Neural cell (in vitro differentiated cells): ENCODE measurements around the gene KIF18B. TPM values are rescaled to one million over a fixed set of nuclear protein-coding genes. Genes with fewer than 3 reads are reported as not detected.

ENCODE experiments used
- H2AFZ ChIP-seq: fragments of 200-600, 300-800 bp; sonication (generic), shearing (Covaris generic); 2 replicates; pipeline ENCODE4 v1.6.0; 2014; ENCODE audit warnings: low read depth, mild to moderate bottlenecking, antibody characterized with exemption, low read length, moderate library complexity
- H3F3A ChIP-seq: fragments of 200-600 bp; shearing (Covaris generic); 2 replicates; pipeline ENCODE4 v1.6.1; 2016; ENCODE audit warnings: mild to moderate bottlenecking, moderate library complexity, mixed read lengths, antibody characterized with exemption, low read length; ENCODE audit not compliant: insufficient read depth, poor library complexity, severe bottlenecking
- H3K27ac ChIP-seq: fragments of 200-600, 300-800 bp; sonication (generic), shearing (Covaris generic); 2 replicates; pipeline ENCODE4 v1.5.1; 2014; ENCODE audit warnings: mild to moderate bottlenecking, low read length, moderate library complexity
- H3K27me3 ChIP-seq: fragments of 300-800, 200-600 bp; sonication (generic), shearing (Covaris generic); 2 replicates; pipeline ENCODE4 v1.6.0; 2014; ENCODE audit warnings: mild to moderate bottlenecking, low read depth, low read length, moderate library complexity; ENCODE audit not compliant: insufficient read depth
- H3K36me3 ChIP-seq: fragments of 300-800, 200-600 bp; sonication (generic), shearing (Covaris generic); 2 replicates; pipeline ENCODE4 v1.5.1; 2014; ENCODE audit warnings: mild to moderate bottlenecking, antibody characterized with exemption, low read length, moderate library complexity; ENCODE audit not compliant: insufficient read depth
- H3K4me2 ChIP-seq: fragments of 300-800, 200-600 bp; sonication (generic), shearing (Covaris generic); 2 replicates; pipeline ENCODE4 v1.6.0; 2014; ENCODE audit warnings: mild to moderate bottlenecking, low read length
- H3K4me3 ChIP-seq: fragments of 300-800, 200-600 bp; sonication (generic), shearing (Covaris generic); 2 replicates; pipeline ENCODE4 v1.5.1; 2014; ENCODE audit warnings: mild to moderate bottlenecking, low read length, moderate library complexity
- H3K79me2 ChIP-seq: fragments of 200-600 bp; shearing (Covaris generic); replicated peaks from 2 replicates; pipeline ENCODE4 v1.6.0; 2014; ENCODE audit warnings: mild to moderate bottlenecking, low read length, moderate library complexity; ENCODE audit not compliant: insufficient read depth
- H3K9ac ChIP-seq: fragments of 300-800, 200-600 bp; sonication (generic), shearing (Covaris generic); 2 replicates; pipeline ENCODE4 v1.6.1; 2016; ENCODE audit warnings: mild to moderate bottlenecking, low read length, mixed read lengths
- H3K9me2 ChIP-seq: fragments of 200-600 bp; shearing (Covaris generic); 2 replicates; pipeline ENCODE4 v1.6.1; 2016; ENCODE audit warnings: mild to moderate bottlenecking, low read length, mixed read lengths; ENCODE audit not compliant: insufficient read depth
- H3K9me3 ChIP-seq: fragments of 200-600, 300-800 bp; sonication (generic), shearing (Covaris generic); 2 replicates; pipeline ENCODE4 v1.6.1; 2016; ENCODE audit warnings: mild to moderate bottlenecking, mixed run types, low read length, moderate library complexity, mixed read lengths
- H4K20me1 ChIP-seq: fragments of 200-600 bp; shearing (Covaris generic); 2 replicates; pipeline ENCODE4 v1.6.1; 2016; ENCODE audit warnings: mild to moderate bottlenecking, mixed run types; ENCODE audit not compliant: insufficient read depth
- EP300 ChIP-seq: fragments of 450-650 bp; conservative IDR thresholded peaks from 2 replicates; pipeline ENCODE4 v1.6.1; 2014; ENCODE audit warnings: antibody characterized with exemption, mild to moderate bottlenecking, moderate library complexity; ENCODE audit not compliant: poor library complexity, severe bottlenecking
- EZH2 ChIP-seq: fragments of 200-600, 300-800 bp; shearing (Covaris generic), sonication (generic); IDR thresholded peaks from 2 replicates; pipeline ENCODE4 v1.6.1; 2014; ENCODE audit warnings: antibody characterized with exemption, low read length, borderline replicate concordance, mild to moderate bottlenecking; ENCODE audit not compliant: insufficient read depth, poor library complexity, severe bottlenecking
- MXI1 ChIP-seq: fragments of 450-650 bp; conservative IDR thresholded peaks from 2 replicates; pipeline ENCODE4 v1.6.1; 2014; ENCODE audit warnings: antibody characterized with exemption, mild to moderate bottlenecking; ENCODE audit not compliant: poor library complexity, severe bottlenecking
- POLR2AphosphoS5 ChIP-seq: IDR thresholded peaks from 2 replicates; pipeline ENCODE4 v1.6.1; 2012
- RAD21 ChIP-seq: fragments of 450-650 bp; conservative IDR thresholded peaks from 2 replicates; pipeline ENCODE4 v1.6.1; 2014; ENCODE audit warnings: antibody characterized with exemption, mild to moderate bottlenecking, moderate library complexity
- REST ChIP-seq: IDR thresholded peaks from 2 replicates; pipeline ENCODE4 v1.6.1; 2012; ENCODE audit warnings: borderline replicate concordance
- SMC3 ChIP-seq: fragments of 450-650 bp; conservative IDR thresholded peaks from 2 replicates; pipeline ENCODE4 v1.6.1; 2014; ENCODE audit warnings: antibody characterized with exemption, mild to moderate bottlenecking, moderate library complexity; ENCODE audit not compliant: poor library complexity
- TAF1 ChIP-seq: IDR thresholded peaks from 2 replicates; pipeline ENCODE4 v1.6.1; 2012; ENCODE audit warnings: low read depth
- polyA plus RNA-seq: library from polyadenylated mRNA; depleted of rRNA; stranded (reverse); fragments of >200 nt; gene quantifications from 2 replicates; pipeline ENCODE4 v1.2.3, GENCODE V29; 2014
- TF ChIP-seq, protein P1 (sequence below): fragments of 450-650 bp; IDR thresholded peaks from 2 replicates; pipeline ENCODE4 v1.5.1; 2014; ENCODE audit warnings: antibody characterized with exemption, mild to moderate bottlenecking, moderate library complexity; ENCODE audit not compliant: poor library complexity, severe bottlenecking

Gene KIF18B
- polyA plus RNA-seq, 1 donor from 2014 or later = 0.10 TPM

DNA sequence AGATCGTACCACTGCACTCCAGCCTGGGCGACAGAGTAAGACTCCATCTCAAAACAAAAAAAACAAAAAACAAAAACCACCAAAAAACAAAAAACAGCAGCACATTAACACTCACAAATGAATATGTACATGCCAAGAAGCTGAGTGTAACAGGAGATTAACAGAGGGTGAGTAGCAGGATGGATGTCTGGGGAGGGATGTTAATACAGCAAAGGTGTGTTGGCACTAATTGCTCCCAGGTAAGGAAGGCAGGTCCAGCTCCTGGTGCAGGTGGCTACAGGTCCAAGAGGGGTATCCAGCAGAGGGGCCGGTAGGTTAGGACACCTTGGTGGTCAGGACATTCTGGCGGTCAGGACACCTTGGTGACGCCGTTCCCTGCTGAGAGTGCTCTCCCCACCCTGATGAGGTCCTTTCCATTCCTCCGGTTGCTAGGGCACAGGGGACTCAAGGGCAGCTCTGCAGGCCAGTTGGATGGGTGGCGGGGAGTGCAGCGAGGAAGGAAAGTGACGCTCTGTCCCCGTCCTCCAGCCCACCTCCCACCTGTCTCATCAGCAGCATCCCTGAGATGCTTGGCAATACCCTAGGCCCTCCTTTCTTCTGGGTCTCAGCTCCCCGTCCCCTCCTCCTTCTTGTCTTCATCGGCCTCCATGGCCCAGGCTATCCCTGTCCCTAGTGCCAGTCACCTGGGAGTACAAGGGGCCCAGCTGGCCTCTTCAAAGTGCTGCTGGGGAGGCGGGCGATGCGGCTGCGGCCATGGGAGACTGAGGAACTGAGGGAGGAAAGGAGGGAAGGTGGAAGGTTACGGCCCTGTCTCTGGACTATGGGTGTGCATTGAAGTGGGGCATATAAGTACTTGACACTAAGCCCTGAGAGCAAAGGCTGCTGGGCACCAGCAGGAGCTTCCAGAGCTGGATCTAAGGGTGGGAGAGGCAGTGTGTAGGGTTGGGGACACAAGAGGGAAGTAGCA is 21.6 kb downstream of the KIF18B start:
- Histone ChIP-seq H3K27ac (no peak overlapping the region), H3K27me3 (no peaks in the 10 kb centered on the region), H3K36me3 (no peaks in the 10 kb centered on the region), H3K79me2 (no peaks in the 10 kb centered on the region), H3K9me3 (no peaks in the 10 kb centered on the region), H3K4me3 (no peak overlapping the region), H3K4me2 (no peak overlapping the region), H3F3A (no peaks in the 10 kb centered on the region), H3K9me2 (no peaks in the 10 kb centered on the region), H2AFZ (no peak overlapping the region), H4K20me1 (no peaks in the 10 kb centered on the region), H3K9ac (no peak overlapping the region)
- no peak for TF ChIP-seq RAD21
- TF ChIP-seq POLR2AphosphoS5 = no peak
- TF ChIP-seq, protein P1, sequence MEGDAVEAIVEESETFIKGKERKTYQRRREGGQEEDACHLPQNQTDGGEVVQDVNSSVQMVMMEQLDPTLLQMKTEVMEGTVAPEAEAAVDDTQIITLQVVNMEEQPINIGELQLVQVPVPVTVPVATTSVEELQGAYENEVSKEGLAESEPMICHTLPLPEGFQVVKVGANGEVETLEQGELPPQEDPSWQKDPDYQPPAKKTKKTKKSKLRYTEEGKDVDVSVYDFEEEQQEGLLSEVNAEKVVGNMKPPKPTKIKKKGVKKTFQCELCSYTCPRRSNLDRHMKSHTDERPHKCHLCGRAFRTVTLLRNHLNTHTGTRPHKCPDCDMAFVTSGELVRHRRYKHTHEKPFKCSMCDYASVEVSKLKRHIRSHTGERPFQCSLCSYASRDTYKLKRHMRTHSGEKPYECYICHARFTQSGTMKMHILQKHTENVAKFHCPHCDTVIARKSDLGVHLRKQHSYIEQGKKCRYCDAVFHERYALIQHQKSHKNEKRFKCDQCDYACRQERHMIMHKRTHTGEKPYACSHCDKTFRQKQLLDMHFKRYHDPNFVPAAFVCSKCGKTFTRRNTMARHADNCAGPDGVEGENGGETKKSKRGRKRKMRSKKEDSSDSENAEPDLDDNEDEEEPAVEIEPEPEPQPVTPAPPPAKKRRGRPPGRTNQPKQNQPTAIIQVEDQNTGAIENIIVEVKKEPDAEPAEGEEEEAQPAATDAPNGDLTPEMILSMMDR = no peak
- TF ChIP-seq EZH2 = no peak
- no peak for TF ChIP-seq SMC3
- no peak for TF ChIP-seq REST
- no peak for TF ChIP-seq MXI1
- TF ChIP-seq EP300 = no peak
- no peak for TF ChIP-seq TAF1

- no peak overlapping the region for H3K27ac ChIP-seq
- H3K27me3 ChIP-seq = no peaks in the 10 kb centered on the region
- H3K36me3 ChIP-seq = no peaks in the 10 kb centered on the region
- H3K9ac ChIP-seq = no peak overlapping the region
- no peak overlapping the region for H3K4me3 ChIP-seq
- no peak overlapping the region for H2AFZ ChIP-seq
- H3K9me3 ChIP-seq = no peaks in the 10 kb centered on the region
- no peaks in the 10 kb centered on the region for H3K9me2 ChIP-seq
- no peak overlapping the region for H3K4me2 ChIP-seq
- H3F3A ChIP-seq = no peaks in the 10 kb centered on the region
- H3K79me2 ChIP-seq = no peaks in the 10 kb centered on the region
- no peaks in the 10 kb centered on the region for H4K20me1 ChIP-seq
- no peak for TF ChIP-seq REST
- TF ChIP-seq, protein P1 = no peak
- TF ChIP-seq POLR2AphosphoS5 = no peak
- no peak for TF ChIP-seq SMC3
- TF ChIP-seq EP300 = no peak
- TF ChIP-seq TAF1 = no peak
Observed at GRCh38 chr17:44924107-44924544, 23.4 kb downstream of the KIF18B start.
